Effector memory CD4-positive, alpha-beta T cell (primary cell): ENCODE results near the gene SUPT3H.

Source experiments
- DNase-seq, 3 donors: peaks; one replicate each; pipeline ENCODE4 v3.0.0-alpha.2; 2020
- H3K27ac ChIP-seq: 2 replicates; pipeline ENCODE4 v1.7.0; 2013; ENCODE audit warnings: mild to moderate bottlenecking, low read length, moderate library complexity; ENCODE audit not compliant: insufficient read depth, poor library complexity, severe bottlenecking
- H3K27me3 ChIP-seq: replicated peaks from 2 replicates; pipeline ENCODE4 v1.7.0; 2013; ENCODE audit warnings: mild to moderate bottlenecking, low read length; ENCODE audit not compliant: insufficient read depth, control insufficient read depth, poor library complexity, severe bottlenecking
- H3K36me3 ChIP-seq: 2 replicates; pipeline ENCODE4 v1.7.0; 2013; ENCODE audit warnings: mild to moderate bottlenecking, low read length, moderate library complexity; ENCODE audit not compliant: control insufficient read depth, insufficient read depth
- H3K4me1 ChIP-seq: 2 replicates; pipeline ENCODE4 v1.7.0; 2013; ENCODE audit warnings: low read length, mild to moderate bottlenecking; ENCODE audit not compliant: control insufficient read depth, insufficient read depth, poor library complexity, severe bottlenecking
- H3K4me3 ChIP-seq: 2 replicates; pipeline ENCODE4 v1.7.0; 2013; ENCODE audit warnings: low read length, low read depth, mild to moderate bottlenecking; ENCODE audit not compliant: insufficient read depth, poor library complexity, severe bottlenecking
- H3K9me3 ChIP-seq: 2 replicates; pipeline ENCODE4 v1.7.0; 2013; ENCODE audit warnings: mild to moderate bottlenecking, low read length, moderate library complexity; ENCODE audit not compliant: control insufficient read depth

Gene SUPT3H

DNA sequence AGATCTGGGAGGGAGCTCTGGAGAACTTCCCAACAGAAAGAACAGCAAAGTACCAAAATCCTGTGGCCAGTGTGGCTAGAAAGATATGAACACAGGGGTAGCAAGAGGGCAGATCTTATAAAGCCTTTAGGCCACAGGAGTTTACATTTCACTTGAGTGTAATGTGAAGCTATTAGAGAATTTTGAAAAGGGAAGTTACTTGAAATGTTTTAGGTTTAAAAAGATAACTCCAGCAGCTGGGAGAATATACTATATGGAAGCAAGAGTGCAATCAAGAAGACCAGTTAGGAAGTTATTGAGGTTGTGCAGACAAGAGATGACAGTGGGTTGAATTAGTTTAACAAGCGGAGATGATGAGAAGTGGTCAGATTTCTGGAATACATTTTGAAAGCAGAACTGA lies 7.9 kb downstream of the SUPT3H start:
- H3K36me3 ChIP-seq, result no peaks in the 10 kb centered on the region
- no peaks in the 10 kb centered on the region for H3K4me1 ChIP-seq
- H3K27me3 ChIP-seq, result no peaks in the 10 kb centered on the region
- H3K4me3 ChIP-seq, result no peak overlapping the region
- DNase-seq, result no peak
- H3K9me3 ChIP-seq, result no peaks in the 10 kb centered on the region
- H3K27ac ChIP-seq, result no peak overlapping the region

DNA sequence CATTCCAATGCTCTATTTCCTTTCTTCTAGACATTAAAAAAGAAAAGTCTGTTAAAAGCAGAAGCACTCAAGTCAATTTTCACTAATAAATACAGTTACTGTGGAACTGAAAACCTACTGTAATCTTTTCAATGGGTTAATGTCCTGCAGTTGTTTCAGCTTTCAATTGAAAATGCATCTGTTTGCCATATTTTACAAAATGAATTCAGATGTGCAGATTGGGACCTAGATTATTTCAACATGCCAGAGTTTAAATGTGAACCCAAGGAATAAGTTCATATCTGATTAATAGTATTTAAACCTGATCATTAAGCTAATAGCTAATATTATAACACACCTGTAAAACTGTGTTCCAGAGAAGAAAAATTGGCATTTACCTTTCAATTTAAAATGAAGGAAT lies 9.7 kb downstream of the SUPT3H start:
- no peaks in the 10 kb centered on the region for H3K9me3 ChIP-seq
- no peak overlapping the region for H3K27ac ChIP-seq
- no peaks in the 10 kb centered on the region for H3K27me3 ChIP-seq
- H3K36me3 ChIP-seq, result no peaks in the 10 kb centered on the region
- no peaks in the 10 kb centered on the region for H3K4me1 ChIP-seq
- no peak for DNase-seq
- H3K4me3 ChIP-seq, result no peak overlapping the region

DNA sequence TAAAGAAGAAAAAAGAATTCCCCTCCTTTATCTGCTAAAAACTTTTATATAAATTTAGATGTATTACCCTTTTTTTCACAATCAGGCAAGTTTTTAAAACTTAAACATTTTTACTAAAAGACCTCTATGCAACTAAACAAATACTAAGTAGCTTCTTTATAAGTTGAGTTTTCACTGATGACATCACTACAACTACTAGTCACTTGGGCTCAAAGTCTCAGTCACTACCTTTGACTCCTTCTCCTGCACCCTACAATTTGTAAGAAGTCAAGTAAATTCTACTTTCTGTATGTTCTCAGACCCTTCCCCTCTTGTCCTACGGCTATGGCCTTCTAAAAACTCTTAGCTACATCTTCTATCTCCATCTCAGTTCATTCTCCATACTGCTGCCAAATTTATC lies 11.2 kb downstream of the SUPT3H start:
- H3K36me3 ChIP-seq, result no peaks in the 10 kb centered on the region
- no peaks in the 10 kb centered on the region for H3K27me3 ChIP-seq
- DNase-seq, result no peak
- no peak overlapping the region for H3K27ac ChIP-seq
- H3K4me3 ChIP-seq, result no peak overlapping the region
- no peaks in the 10 kb centered on the region for H3K4me1 ChIP-seq
- H3K9me3 ChIP-seq, result no peaks in the 10 kb centered on the region

DNA sequence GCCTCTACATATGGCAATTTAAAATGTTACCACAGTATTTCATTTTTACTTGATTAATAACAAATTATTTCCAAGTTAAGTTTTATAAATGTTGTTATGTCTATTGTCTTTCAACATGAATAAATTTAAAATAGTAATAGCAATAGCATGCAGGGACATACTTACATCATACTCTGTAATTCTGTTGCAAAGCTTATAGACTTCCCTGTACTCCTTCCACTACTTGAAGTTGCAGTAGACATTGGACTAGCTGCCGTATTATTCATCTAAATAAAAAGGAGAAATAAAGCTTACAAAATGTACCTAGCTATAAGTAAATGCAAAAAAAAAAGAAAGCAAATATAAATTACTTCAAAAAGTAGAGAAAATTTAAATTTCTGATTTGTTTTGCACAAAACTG lies 12.7 kb downstream of the SUPT3H start:
- H3K27ac ChIP-seq, result no peak overlapping the region

DNA sequence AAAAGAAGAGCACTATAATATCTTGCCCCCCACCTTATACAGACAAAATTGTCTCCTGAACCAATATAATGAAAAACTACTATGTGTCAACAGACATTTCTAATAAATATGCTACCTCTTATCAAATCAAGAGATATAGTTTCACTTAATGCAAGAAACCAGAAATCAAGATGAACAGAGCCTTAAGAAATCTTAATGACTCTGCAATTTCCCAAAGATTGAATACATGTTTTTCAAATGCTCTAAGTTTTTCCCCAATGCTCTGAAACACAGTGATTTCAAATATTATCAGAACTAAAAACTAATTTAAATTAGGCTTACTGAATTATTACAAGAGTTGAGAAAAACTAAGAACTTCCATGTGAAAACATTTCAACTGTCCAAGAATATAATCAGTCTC lies 13.3 kb downstream of the SUPT3H start:
- Histone ChIP-seq H3K27ac (no peak overlapping the region), H3K4me3 (no peak overlapping the region), H3K9me3 (no peaks in the 10 kb centered on the region), H3K27me3 (no peaks in the 10 kb centered on the region), H3K4me1 (no peaks in the 10 kb centered on the region), H3K36me3 (no peaks in the 10 kb centered on the region)
- DNase-seq, result no peak

More for the DNA sequence above, 12.7 kb downstream of the SUPT3H start:
- H3K4me1 ChIP-seq, result no peaks in the 10 kb centered on the region
- no peaks in the 10 kb centered on the region for H3K9me3 ChIP-seq
- no peaks in the 10 kb centered on the region for H3K36me3 ChIP-seq
- no peaks in the 10 kb centered on the region for H3K27me3 ChIP-seq
- DNase-seq, result no peak
- H3K4me3 ChIP-seq, result no peak overlapping the region

DNA sequence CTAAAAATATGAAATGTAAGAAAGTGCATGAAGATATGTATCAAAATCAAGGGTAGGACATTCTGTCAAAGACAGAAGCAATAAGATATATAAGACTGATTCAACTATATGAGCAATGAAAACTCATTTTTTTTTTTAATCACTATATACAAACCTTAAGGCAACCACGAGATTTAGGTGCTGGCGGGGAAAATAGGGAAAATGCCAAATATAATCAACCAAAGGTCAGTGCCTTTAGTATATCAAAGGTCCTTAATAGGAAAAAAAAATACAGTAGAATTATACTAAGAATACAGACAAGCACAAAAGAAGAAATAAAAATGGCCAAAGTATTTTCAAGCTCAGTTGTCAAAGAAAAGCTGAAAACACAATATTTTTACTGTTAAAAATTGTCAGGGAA lies 24.1 kb downstream of the SUPT3H start:
- no peaks in the 10 kb centered on the region for H3K4me1 ChIP-seq
- no peaks in the 10 kb centered on the region for H3K27me3 ChIP-seq
- H3K27ac ChIP-seq, result no peak overlapping the region
- H3K36me3 ChIP-seq, result no peaks in the 10 kb centered on the region
- DNase-seq, result no peak
- H3K9me3 ChIP-seq, result no peaks in the 10 kb centered on the region
- H3K4me3 ChIP-seq, result no peak overlapping the region

DNA sequence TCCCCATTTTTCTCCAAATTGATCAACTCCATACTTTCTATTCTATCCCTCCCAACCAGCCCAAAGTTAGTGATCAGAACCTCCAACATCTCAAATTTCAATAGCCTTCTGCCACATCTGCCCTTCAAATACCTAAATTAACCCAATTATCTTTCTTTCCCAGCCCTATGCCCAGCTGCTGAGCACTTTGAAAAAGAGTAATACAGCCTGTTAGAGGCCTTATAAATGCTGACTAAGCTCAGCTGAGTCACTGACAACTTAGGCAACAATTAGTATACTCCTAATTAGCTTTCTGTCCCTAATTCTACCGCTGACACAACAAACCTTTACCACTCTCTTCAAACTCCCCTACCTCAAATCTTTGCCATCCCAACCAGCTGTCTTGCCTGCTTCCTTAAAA lies 26.1 kb downstream of the SUPT3H start:
- no peaks in the 10 kb centered on the region for H3K36me3 ChIP-seq
- no peaks in the 10 kb centered on the region for H3K9me3 ChIP-seq
- H3K4me3 ChIP-seq, result no peak overlapping the region
- no peak for DNase-seq
- no peaks in the 10 kb centered on the region for H3K4me1 ChIP-seq
- H3K27ac ChIP-seq, result no peak overlapping the region
- H3K27me3 ChIP-seq, result no peaks in the 10 kb centered on the region

DNA sequence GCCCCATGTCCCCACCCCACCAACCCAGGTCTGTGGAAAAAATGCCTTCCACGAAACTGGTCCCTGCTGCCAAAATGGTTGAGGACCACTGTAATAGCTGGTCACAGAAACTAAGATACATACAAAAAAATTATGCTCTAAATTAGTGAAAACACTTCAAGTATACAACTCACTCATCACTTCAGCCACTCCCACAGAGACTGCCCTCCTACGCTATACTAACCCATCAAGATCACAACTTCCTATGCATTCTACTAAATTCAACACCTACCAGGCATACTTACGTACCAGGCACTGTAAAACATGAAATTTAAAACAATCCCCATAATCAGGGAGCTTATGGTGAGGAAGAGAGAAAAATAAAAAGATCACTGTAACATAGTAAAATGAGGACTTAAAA lies 26.7 kb downstream of the SUPT3H start:
- no peak overlapping the region for H3K27ac ChIP-seq
- no peaks in the 10 kb centered on the region for H3K36me3 ChIP-seq
- no peaks in the 10 kb centered on the region for H3K9me3 ChIP-seq
- no peak for DNase-seq
- no peaks in the 10 kb centered on the region for H3K4me1 ChIP-seq
- H3K4me3 ChIP-seq, result no peak overlapping the region
- H3K27me3 ChIP-seq, result no peaks in the 10 kb centered on the region

DNA sequence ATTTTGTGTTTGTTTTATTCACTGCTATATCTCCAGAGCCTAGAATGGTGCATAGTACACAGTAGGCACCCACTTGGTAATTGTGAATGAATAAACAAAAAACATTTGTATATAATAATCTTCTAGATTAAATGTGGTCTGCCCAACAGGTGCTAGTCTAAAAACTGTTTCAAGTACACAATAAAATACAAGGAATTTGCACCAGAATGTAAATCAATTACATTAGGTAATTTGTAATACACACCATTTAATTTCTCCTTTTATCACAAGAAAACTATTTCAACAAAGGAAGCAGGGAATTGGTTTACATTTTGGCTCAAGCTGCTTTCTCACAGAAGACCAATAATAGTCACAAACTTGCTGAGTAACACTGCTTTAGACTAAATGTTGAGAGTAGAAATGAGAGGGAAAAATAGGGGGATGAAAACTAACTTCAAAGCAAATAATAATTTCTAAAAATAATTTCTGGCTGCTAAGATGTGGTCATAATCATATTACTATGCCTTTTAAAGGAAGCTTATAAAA lies 27.5 kb downstream of the SUPT3H start:
- no peaks in the 10 kb centered on the region for H3K4me1 ChIP-seq
- no peak for DNase-seq

DNA sequence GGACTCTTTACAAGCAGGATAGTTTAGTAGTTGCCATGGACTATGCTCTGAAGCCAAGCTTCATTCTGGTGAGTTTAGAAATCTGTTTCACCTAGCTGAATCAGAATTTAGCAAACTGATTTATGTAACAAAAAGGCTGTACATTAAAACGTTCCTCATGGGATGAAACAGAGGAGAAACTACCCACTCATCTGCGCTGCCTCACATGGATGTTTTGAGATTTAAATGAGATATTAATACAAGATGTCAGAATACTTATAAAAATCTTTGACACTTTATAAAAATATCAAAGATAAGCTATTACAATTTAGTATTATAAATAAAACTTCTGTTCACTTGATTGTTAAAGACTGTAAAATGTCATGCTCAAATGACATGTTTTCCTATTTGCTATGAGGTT lies 32.8 kb downstream of the SUPT3H start:
- Histone ChIP-seq H3K9me3 (no peaks in the 10 kb centered on the region), H3K27me3 (no peaks in the 10 kb centered on the region), H3K36me3 (no peaks in the 10 kb centered on the region), H3K4me1 (no peaks in the 10 kb centered on the region), H3K27ac (no peak overlapping the region), H3K4me3 (no peak overlapping the region)
- DNase-seq, result no peak

More for the DNA sequence above, 27.5 kb downstream of the SUPT3H start:
- Histone ChIP-seq H3K4me3 (no peak overlapping the region), H3K27me3 (no peaks in the 10 kb centered on the region), H3K27ac (no peak overlapping the region), H3K36me3 (no peaks in the 10 kb centered on the region), H3K9me3 (no peaks in the 10 kb centered on the region)

DNA sequence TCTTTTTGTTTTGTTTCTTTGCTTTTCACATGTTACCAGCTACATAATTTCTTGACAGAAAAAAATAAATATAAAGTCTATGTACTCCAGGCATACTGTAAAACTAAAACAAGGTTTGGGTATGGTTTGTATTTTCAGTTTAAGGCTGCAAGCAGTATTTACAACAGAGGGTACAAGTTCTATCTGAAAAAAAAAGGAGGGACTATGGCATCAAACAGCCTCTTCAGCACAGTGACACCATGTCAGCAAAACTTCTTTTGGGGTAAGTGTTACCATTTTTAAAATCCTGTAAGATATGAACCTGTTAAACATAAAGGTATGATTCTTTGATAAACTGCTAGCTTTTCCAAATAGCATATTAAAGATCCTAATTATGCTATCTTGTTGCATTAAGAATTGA lies 49.2 kb downstream of the SUPT3H start:
- no peak for DNase-seq
- no peak overlapping the region for H3K27ac ChIP-seq
- no peak overlapping the region for H3K4me3 ChIP-seq
- H3K9me3 ChIP-seq, result no peaks in the 10 kb centered on the region
- H3K27me3 ChIP-seq, result no peaks in the 10 kb centered on the region
- no peaks in the 10 kb centered on the region for H3K4me1 ChIP-seq
- no peaks in the 10 kb centered on the region for H3K36me3 ChIP-seq
